Stomach (tissue), 9 donors: ENCODE measurements around the gene SPAG16. TPM values are rescaled to one million over a fixed set of nuclear protein-coding genes. Genes with fewer than 3 reads are reported as not detected.

Experiments used
- DNase-seq, 2 donors: peaks; one replicate each; pipeline versions ENCODE4 v3.0.0 to v3.0.0-alpha.2; 2013 to 2019
- H3K27ac ChIP-seq, 5 donors: fragments of 200-600 bp in 4 of 5; sonication (generic) in 4 of 5; one replicate each; pipeline ENCODE4 v1.5.1; 2013 to 2019; ENCODE audit warnings: mild to moderate bottlenecking in 1 of 5, moderate library complexity in 1 of 5
- H3K27me3 ChIP-seq, 3 donors: fragments of 200-600 bp; sonication (generic); one replicate each; pipeline ENCODE4 v1.5.1; 2017 to 2019; ENCODE audit warnings: mixed run types in 1 of 3
- H3K36me3 ChIP-seq, 4 donors: fragments of 200-600 bp; sonication (generic); 1 replicate in 3 of 4; 2 replicates in 1 of 4; pipeline ENCODE4 v1.5.1; 2016 to 2019
- H3K4me1 ChIP-seq, 4 donors: fragments of 200-600 bp; sonication (generic); one replicate each; pipeline ENCODE4 v1.5.1; 2016 to 2019
- H3K4me3 ChIP-seq, 4 donors: fragments of 200-600 bp; sonication (generic) in 3 of 4; one replicate each; pipeline ENCODE4 v1.5.1; 2016 to 2019; ENCODE audit warnings: mild to moderate bottlenecking in 1 of 4
- H3K9me3 ChIP-seq, 4 donors: fragments of 200-600 bp; sonication (generic); one replicate each; pipeline ENCODE4 v1.5.1; 2016 to 2019
- EP300 ChIP-seq: sonication (generic); formaldehyde crosslinking; IDR thresholded peaks from one replicate; pipeline ENCODE4 v1.6.1; 2017; ENCODE audit warnings: antibody characterized with exemption
- POLR2A ChIP-seq, 4 donors: fragments of 450-650 bp; IDR thresholded peaks; one replicate each; pipeline ENCODE4 v1.6.1; 2016; ENCODE audit warnings: antibody characterized with exemption in 4 of 4, control low read depth in 2 of 4, mild to moderate bottlenecking in 1 of 4, moderate library complexity in 1 of 4
- POLR2AphosphoS5 ChIP-seq, 3 donors: sonication (generic); formaldehyde crosslinking; IDR thresholded peaks; one replicate each; pipeline ENCODE4 v1.6.1; 2016; ENCODE audit warnings: antibody characterized with exemption in 3 of 3
- WGBS, 5 donors: extraction: QIAGEN DNeasy Blood & Tissue Kit in 3 of 5; methylation state at CpG; one replicate each; pipeline versions ENCODE4 v1.1.5 to v1.1.7; 2013 to 2018; 5-methylcytosine and 5-hydroxymethylcytosine counted together
- intact Hi-C: fragments of 100-400 bp; cut with DNase I; formaldehyde crosslinking; loops from one replicate; pipeline ENCODE4 v1.15.1; 2023; ENCODE audit warnings: low total_unique reads
- polyA plus RNA-seq, 3 donors: library from polyadenylated mRNA; stranded (reverse); fragments of 200-250 nt; gene quantifications; one replicate each; pipeline ENCODE4 v1.2.3, GENCODE V29; 2013
- total RNA-seq, 5 donors: library from RNA; depleted of rRNA; stranded (reverse); fragments of >200 nt; gene quantifications; one replicate each; pipeline versions ENCODE4 v1.1.0 to v1.2.3, GENCODE V29; 2014 to 2016
- TF ChIP-seq, protein P1 (sequence below), 7 experiments: fragments of 450-650 bp in 4 of 7; fragments of 200-600 bp in 3 of 7; sonication (generic) in 3 of 7; IDR thresholded peaks; one replicate each; pipeline ENCODE4 v1.5.1; 2016 to 2019; ENCODE audit warnings: antibody characterized with exemption in 7 of 7, control low read depth in 2 of 7, mild to moderate bottlenecking in 1 of 7
- donor health status: healthy with polysubstance abuse.
- donor health status: Bipolar disorder and iron deficiency.
- donor health status: healthy.

The SPAG16 gene
- total and polyA plus RNA-seq, 8 donors, result 16.0 to 137 (median 34.4) TPM

DNA sequence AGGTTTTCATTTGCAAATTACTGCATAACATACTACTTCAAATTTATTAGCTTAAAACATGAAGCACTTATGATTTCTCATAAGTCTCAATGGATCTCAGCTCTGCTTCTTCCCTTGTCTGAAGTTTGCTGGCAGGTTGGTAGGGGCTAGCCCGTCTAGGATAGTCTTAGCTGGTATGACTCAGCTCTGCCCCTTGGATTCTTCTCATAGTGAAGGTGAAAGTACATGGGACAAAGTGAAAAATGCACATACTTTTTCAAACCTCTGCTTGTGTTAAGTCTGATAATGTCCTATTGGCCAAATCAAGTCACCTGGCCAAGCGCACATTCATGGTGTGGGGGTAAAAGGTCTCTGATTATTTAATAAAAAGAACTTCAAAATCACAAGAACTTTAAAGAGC, 941.8 kb downstream of the SPAG16 start:
- DNase-seq, result no peak
- TF ChIP-seq EP300, result no peak
- TF ChIP-seq, protein P1, sequence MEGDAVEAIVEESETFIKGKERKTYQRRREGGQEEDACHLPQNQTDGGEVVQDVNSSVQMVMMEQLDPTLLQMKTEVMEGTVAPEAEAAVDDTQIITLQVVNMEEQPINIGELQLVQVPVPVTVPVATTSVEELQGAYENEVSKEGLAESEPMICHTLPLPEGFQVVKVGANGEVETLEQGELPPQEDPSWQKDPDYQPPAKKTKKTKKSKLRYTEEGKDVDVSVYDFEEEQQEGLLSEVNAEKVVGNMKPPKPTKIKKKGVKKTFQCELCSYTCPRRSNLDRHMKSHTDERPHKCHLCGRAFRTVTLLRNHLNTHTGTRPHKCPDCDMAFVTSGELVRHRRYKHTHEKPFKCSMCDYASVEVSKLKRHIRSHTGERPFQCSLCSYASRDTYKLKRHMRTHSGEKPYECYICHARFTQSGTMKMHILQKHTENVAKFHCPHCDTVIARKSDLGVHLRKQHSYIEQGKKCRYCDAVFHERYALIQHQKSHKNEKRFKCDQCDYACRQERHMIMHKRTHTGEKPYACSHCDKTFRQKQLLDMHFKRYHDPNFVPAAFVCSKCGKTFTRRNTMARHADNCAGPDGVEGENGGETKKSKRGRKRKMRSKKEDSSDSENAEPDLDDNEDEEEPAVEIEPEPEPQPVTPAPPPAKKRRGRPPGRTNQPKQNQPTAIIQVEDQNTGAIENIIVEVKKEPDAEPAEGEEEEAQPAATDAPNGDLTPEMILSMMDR (IDR thresholded peaks at IDR 0.05), result no peak
- no peak for TF ChIP-seq POLR2A (IDR thresholded peaks at IDR 0.05)
- TF ChIP-seq POLR2AphosphoS5 (IDR thresholded peaks at IDR 0.05), result no peak
- no peaks in the 10 kb centered on the region for H3K27me3 ChIP-seq
- no peaks in the 10 kb centered on the region for H3K9me3 ChIP-seq
- no peak overlapping the region for H3K4me3 ChIP-seq
- H3K27ac ChIP-seq, result no peak overlapping the region
- 72 to 79% (median 75%) methylated on average over 2 of the region's 2 CpGs for WGBS, 5 donors
- H3K4me1 ChIP-seq, result no peaks in the 10 kb centered on the region
- intact Hi-C loops, result no loop called here
- H3K36me3 ChIP-seq, result no peaks in the 10 kb centered on the region

DNA sequence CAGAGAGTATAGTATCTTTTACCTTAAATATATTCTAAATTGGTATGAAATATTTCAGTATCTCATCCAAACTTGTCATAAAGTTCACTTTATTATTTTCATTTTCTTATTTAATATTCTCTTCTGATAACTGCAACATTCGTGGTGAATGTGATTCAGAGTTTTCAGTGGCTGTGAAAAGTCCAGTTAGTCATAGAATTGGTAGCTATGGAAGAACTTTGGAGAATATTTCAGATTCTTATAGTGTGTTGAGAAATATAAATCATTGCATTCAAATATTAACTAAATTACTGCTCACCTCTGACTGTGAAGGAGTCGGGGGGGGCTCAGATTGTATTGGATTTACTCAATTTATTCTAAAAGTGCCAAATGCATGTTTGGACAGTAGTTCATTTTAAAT, 948.0 kb downstream of the SPAG16 start:
- TF ChIP-seq, protein P1 (IDR thresholded peaks at IDR 0.05), result no peak
- TF ChIP-seq POLR2AphosphoS5 (IDR thresholded peaks at IDR 0.05), result no peak
- TF ChIP-seq EP300, result no peak
- no peak for TF ChIP-seq POLR2A (IDR thresholded peaks at IDR 0.05)
- H3K27me3 ChIP-seq, result no peaks in the 10 kb centered on the region
- 56 to 66% (median 59%) methylated on average over 2 of the region's 2 CpGs for WGBS, 5 donors
- H3K9me3 ChIP-seq, result no peaks in the 10 kb centered on the region
- no peak overlapping the region for H3K4me3 ChIP-seq
- H3K4me1 ChIP-seq, result no peaks in the 10 kb centered on the region
- no peak for DNase-seq
- no peak overlapping the region for H3K27ac ChIP-seq
- intact Hi-C loops, result no loop called here
- no peaks in the 10 kb centered on the region for H3K36me3 ChIP-seq

DNA sequence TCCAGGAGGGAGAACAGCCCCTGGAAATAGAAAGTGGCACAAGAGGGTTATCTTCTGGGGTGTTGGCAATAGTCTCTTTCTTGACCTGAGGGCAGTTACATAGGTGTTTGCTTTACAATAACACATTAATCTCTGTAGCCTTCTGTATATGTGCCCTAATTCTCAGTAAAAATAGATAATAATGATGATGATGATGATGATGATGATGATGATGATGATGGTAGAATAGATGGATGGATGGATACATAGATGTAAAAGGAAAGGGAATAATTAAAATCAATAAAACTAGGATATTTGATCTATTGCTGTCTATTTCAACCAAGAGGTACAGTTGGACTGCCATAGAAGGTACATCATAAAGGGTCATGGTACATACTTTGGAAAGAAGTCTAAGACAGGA, 948.9 kb downstream of the SPAG16 start:
- intact Hi-C loops, result no loop called here

DNA sequence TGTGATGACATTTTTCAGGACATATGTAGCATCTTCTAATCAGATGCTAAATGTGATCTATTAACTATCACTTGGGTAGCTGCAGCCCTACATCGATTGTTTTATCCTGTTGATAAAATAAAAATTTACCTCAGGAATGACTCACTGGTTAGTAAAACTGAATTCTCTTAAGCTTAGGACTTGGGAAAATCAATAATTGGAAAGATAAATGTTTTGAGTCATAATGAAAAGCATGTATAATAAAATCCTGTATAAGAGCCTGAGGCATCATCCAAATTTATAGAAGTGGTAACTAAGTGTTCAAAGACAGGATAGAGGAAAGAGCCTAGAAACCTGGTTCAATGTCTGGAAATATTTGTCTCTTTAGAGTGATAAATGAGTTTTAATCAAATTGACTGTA, 958.5 kb downstream of the SPAG16 start:
- H3K27me3 ChIP-seq, result no peaks in the 10 kb centered on the region
- TF ChIP-seq EP300, result no peak
- TF ChIP-seq, protein P1 (IDR thresholded peaks at IDR 0.05), result no peak
- TF ChIP-seq POLR2A (IDR thresholded peaks at IDR 0.05), result no peak
- TF ChIP-seq POLR2AphosphoS5 (IDR thresholded peaks at IDR 0.05), result no peak
- no peaks in the 10 kb centered on the region for H3K4me1 ChIP-seq
- no peak overlapping the region for H3K27ac ChIP-seq
- intact Hi-C loops, result no loop called here
- DNase-seq, result no peak
- WGBS, 5 donors, result 57 to 81% (median 74%) methylated on average over 1 of the region's 1 CpG
- H3K9me3 ChIP-seq, result no peaks in the 10 kb centered on the region
- H3K36me3 ChIP-seq, result no peaks in the 10 kb centered on the region
- H3K4me3 ChIP-seq, result no peak overlapping the region

More for the DNA sequence above, 948.9 kb downstream of the SPAG16 start:
- H3K9me3 ChIP-seq, result no peaks in the 10 kb centered on the region
- TF ChIP-seq, protein P1 (IDR thresholded peaks at IDR 0.05), result no peak
- TF ChIP-seq EP300, result no peak
- TF ChIP-seq POLR2AphosphoS5 (IDR thresholded peaks at IDR 0.05), result no peak
- TF ChIP-seq POLR2A (IDR thresholded peaks at IDR 0.05), result no peak
- H3K4me1 ChIP-seq, result no peaks in the 10 kb centered on the region
- H3K27me3 ChIP-seq, result no peaks in the 10 kb centered on the region
- no peaks in the 10 kb centered on the region for H3K36me3 ChIP-seq
- no peak overlapping the region for H3K27ac ChIP-seq
- no peak overlapping the region for H3K4me3 ChIP-seq
- DNase-seq, result no peak
